HEK293T (cell line): Measurements from ENCODE around the gene POLG.

Experiments used
- CTCF ChIA-PET: fragments of 350-600 bp; formaldehyde crosslinking; extraction: SDS; loops from one replicate; lab custom pipeline; 2021; ENCODE audit warnings: antibody characterized with exemption, inconsistent platforms; lab: Yijun Ruan, JAX
- POLR2A ChIA-PET: fragments of 350-600 bp; formaldehyde crosslinking; extraction: SDS; loops from one replicate; lab custom pipeline; 2020; ENCODE audit warnings: antibody characterized with exemption, inconsistent platforms; lab: Yijun Ruan, JAX
- DNase-seq: peaks from one replicate; pipeline ENCODE4 v3.0.0; 2012; ENCODE audit warnings: mixed read lengths; ENCODE audit errors: extremely low spot score
- ARNT ChIP-seq: fragments of 450-650 bp; IDR thresholded peaks from 2 replicates; pipeline ENCODE4 v1.6.1; 2017; ENCODE audit warnings: mild to moderate bottlenecking
- BHLHE40 ChIP-seq: fragments of 450-650 bp; IDR thresholded peaks from 2 replicates; pipeline ENCODE4 v1.6.1; 2016; ENCODE audit warnings: mild to moderate bottlenecking, moderate library complexity, borderline replicate concordance
- CTBP1 ChIP-seq: fragments of 450-650 bp; IDR thresholded peaks from 2 replicates; pipeline ENCODE4 v1.6.1; 2016; ENCODE audit warnings: borderline replicate concordance
- ELF4 ChIP-seq: fragments of 450-650 bp; IDR thresholded peaks from 2 replicates; pipeline ENCODE4 v1.6.1; 2017; ENCODE audit warnings: antibody characterized with exemption
- FOXA1 ChIP-seq: fragments of 450-650 bp; IDR thresholded peaks from 2 replicates; pipeline ENCODE4 v1.6.1; 2016; ENCODE audit warnings: mild to moderate bottlenecking
- FOXK2 ChIP-seq: fragments of 450-650 bp; IDR thresholded peaks from 2 replicates; pipeline ENCODE4 v1.6.1; 2016; ENCODE audit warnings: mild to moderate bottlenecking
- FOXM1 ChIP-seq: fragments of 450-650 bp; IDR thresholded peaks from 2 replicates; pipeline ENCODE4 v1.6.1; 2017; ENCODE audit warnings: mild to moderate bottlenecking, borderline replicate concordance
- HDGF ChIP-seq: fragments of 450-650 bp; IDR thresholded peaks from 2 replicates; pipeline ENCODE4 v1.6.1; 2017; ENCODE audit warnings: antibody characterized with exemption, borderline replicate concordance
- L3MBTL2 ChIP-seq: fragments of 450-650 bp; conservative IDR thresholded peaks from 2 replicates; pipeline ENCODE4 v1.6.1; 2016; ENCODE audit warnings: mild to moderate bottlenecking
- LEF1 ChIP-seq: fragments of 450-650 bp; IDR thresholded peaks from 2 replicates; pipeline ENCODE4 v1.6.1; 2017; ENCODE audit warnings: mild to moderate bottlenecking, borderline replicate concordance
- NFRKB ChIP-seq: fragments of 450-650 bp; IDR thresholded peaks from 2 replicates; pipeline ENCODE4 v1.6.1; 2016; ENCODE audit warnings: mild to moderate bottlenecking, moderate library complexity
- SP1 ChIP-seq: fragments of 450-650 bp; IDR thresholded peaks from 2 replicates; pipeline ENCODE4 v1.6.1; 2017
- SUZ12 ChIP-seq: fragments of 450-650 bp; IDR thresholded peaks from 2 replicates; pipeline ENCODE4 v1.6.1; 2016; ENCODE audit warnings: mild to moderate bottlenecking
- TARDBP ChIP-seq: fragments of 450-650 bp; IDR thresholded peaks from 2 replicates; pipeline ENCODE4 v1.6.1; 2016
- ZNF384 ChIP-seq: fragments of 450-650 bp; IDR thresholded peaks from 2 replicates; pipeline ENCODE4 v1.6.1; 2016
- TF ChIP-seq, protein P1 (sequence below): fragments of 450-650 bp; IDR thresholded peaks from 2 replicates; pipeline ENCODE4 v1.6.1; 2016

The POLG gene

GRCh38 chr15:89349206-89349558 lies 14.6 kb upstream of the POLG start:
- TF ChIP-seq NFRKB (no peak), SP1 (no peak), BHLHE40 (no peak), HDGF (no peak), ZNF384 (no peak), L3MBTL2 (no peak), CTBP1 (no peak), FOXK2 (no peak), FOXM1 (no peak), LEF1 (no peak), ARNT (no peak), TARDBP (no peak), FOXA1 (no peak)
- TF ChIP-seq, protein P1, sequence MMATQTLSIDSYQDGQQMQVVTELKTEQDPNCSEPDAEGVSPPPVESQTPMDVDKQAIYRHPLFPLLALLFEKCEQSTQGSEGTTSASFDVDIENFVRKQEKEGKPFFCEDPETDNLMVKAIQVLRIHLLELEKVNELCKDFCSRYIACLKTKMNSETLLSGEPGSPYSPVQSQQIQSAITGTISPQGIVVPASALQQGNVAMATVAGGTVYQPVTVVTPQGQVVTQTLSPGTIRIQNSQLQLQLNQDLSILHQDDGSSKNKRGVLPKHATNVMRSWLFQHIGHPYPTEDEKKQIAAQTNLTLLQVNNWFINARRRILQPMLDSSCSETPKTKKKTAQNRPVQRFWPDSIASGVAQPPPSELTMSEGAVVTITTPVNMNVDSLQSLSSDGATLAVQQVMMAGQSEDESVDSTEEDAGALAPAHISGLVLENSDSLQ = no peak
- no peak for DNase-seq
- ChIA-PET POLR2A (no interaction called here), CTCF (interaction anchor here (0.9 to 1.2 kb wide), 2 partner anchors 9 to 81 kb away, joined by 3 to 4 read pairs; no protein-coding TSS in a partner anchor)

DNA sequence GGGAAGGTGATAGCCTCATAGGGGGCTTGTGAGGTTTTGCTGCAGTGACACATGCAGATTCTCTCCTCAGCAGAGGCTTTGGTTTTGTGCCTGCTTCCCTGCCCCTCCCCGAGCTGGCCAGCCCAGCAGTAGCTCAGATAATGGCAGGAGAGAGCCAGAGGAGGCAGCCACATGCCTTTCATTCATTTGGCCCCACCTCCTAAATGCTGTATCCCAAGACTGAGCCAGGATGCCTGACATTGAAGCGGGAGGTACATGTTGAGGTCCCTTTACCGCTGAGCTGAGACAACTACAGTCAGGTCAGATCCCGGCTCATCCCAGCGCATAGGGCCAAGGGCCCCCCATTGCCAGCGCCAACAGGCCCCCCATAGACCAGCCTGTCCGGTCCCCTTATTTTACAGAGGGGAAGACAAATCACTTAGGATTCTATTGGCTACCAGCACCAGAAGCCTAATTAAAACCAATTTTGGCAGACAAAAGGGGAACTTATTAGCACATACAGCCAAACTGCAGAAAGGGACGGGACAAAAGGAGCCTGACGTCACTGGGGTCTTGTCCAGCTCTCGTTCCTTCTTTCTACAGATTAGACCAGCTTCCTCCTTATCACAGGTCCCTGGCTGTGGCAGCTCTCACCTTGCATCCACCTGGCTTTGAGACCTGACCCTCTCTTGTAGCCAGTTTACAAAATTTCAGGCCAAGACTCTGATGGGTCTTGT lies 12.1 kb upstream of the POLG start:
- DNase-seq = no peak
- POLR2A ChIA-PET = interaction anchor here (0.8 to 1.4 kb wide), 3 partner anchors 11 to 228 kb away, joined by 3 to 6 read pairs (median 4); partner anchors contain the start of genes POLG and TICRR
- TF ChIP-seq FOXK2 = no peak
- TF ChIP-seq, protein P1 = no peak
- no peak for TF ChIP-seq NFRKB
- TF ChIP-seq FOXM1 = no peak
- TF ChIP-seq CTBP1 = no peak
- no peak for TF ChIP-seq TARDBP
- no peak for TF ChIP-seq SUZ12
- no peak for TF ChIP-seq L3MBTL2
- no peak for TF ChIP-seq LEF1
- TF ChIP-seq FOXA1 = no peak
- TF ChIP-seq ARNT = no peak
- no peak for TF ChIP-seq HDGF
- TF ChIP-seq SP1 = no peak
- TF ChIP-seq ZNF384 = no peak
- no peak for TF ChIP-seq ELF4
- CTCF ChIA-PET = interaction anchor here (1.0 to 2.2 kb wide), 3 partner anchors 10 to 53 kb away, joined by 4 to 16 read pairs (median 7); no protein-coding TSS in a partner anchor

DNA sequence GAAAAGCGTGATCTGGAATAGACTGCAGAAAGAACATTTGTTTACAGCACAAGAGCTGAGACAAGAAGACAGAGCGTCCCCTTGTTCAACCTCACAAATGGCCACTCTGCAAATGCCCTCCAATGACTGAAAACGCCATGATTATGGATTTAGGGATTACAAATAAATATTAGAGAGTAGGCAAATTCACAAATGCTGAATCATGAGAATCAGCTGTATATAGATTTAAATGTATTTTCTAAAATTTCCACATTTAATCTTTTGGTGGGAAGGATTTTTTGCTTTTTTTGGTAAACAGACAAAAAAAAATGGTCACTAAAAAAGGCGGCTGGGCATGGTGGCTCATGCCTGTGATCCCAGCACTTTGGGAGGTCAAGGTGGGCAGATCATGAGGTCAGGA lies 10.6 kb upstream of the POLG start:
- CTCF ChIA-PET = interaction anchor here (0.6 to 2.2 kb wide), 3 partner anchors 11 to 72 kb away, joined by 3 to 16 read pairs (median 7); no protein-coding TSS in a partner anchor
- POLR2A ChIA-PET = no interaction called here

DNA sequence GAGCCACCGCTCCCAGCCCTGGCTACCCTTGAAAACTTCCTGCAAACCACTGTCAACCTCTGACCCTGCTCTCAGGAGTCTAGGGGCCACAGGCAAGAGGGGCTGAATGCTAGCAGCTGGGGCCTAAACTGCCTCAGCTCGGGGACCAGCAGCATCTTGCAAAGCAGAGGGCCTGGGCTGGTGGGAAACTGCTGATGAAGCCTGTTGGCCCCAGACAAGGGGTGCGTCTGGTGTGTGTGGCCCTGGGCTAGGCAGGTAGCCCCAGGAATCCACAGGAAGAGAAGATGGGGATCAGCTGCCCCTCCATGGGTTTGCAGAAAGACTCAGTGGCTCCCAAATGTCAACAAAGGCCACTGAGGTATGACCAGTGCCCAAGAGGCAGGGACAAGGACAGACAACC lies 8.2 kb upstream of the POLG start:
- ChIA-PET POLR2A (interaction anchor here (1.9 kb wide), 1 partner anchor 9 kb away, joined by 6 read pairs; the partner anchor contains the start of gene POLG), CTCF (no interaction called here)
- TF ChIP-seq ARNT (no peak), TARDBP (no peak), SP1 (no peak), ZNF384 (no peak), SUZ12 (no peak), BHLHE40 (no peak), NFRKB (no peak), L3MBTL2 (no peak), FOXA1 (no peak), FOXM1 (no peak), LEF1 (no peak), CTBP1 (no peak), FOXK2 (no peak), ELF4 (no peak), HDGF (no peak)
- TF ChIP-seq, protein P1 = no peak
- DNase-seq = no peak

More for the DNA sequence above, 10.6 kb upstream of the POLG start:
- TF ChIP-seq NFRKB = no peak
- no peak for TF ChIP-seq LEF1
- no peak for TF ChIP-seq ZNF384
- no peak for TF ChIP-seq TARDBP
- TF ChIP-seq FOXM1 = no peak
- no peak for TF ChIP-seq L3MBTL2
- no peak for TF ChIP-seq HDGF
- no peak for TF ChIP-seq FOXA1
- no peak for TF ChIP-seq SP1
- no peak for TF ChIP-seq FOXK2
- TF ChIP-seq BHLHE40 = no peak
- TF ChIP-seq ELF4 = no peak
- DNase-seq = no peak

DNA sequence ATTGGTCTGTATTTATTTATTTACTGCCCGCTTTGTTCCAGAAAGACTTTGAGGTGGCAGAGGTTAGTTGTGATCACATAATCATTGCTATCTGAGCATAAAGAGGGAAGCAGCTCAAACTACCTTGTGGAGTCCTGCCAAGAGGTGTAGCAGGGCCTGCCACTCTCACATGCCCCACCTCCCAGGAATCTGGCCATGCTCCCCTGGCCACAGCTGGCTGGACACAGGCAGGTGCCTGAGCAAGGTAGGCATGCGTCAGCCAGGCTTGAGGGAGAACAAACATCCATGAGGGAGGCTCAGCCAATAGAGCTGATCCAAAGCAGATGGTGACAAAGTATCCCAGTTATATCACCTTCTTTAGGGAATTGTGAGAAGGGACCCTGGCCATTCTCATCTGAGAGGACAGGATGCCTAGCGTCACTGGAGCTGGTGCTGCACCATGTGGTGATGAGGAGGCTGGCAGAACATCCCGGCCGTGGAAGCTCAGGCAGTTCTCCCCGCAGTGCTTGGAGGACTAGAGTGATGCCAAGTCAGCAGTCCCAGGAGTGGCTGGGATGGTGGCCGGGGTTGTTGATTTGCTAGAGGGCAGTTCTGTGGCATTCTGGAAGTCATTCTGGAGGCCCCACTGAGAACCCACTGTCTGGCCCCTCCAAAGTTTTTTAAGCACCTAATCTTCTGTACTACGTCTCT lies 6.8 kb upstream of the POLG start:
- ChIA-PET POLR2A (no interaction called here), CTCF (interaction anchor here (1.2 kb wide), 1 partner anchor 89 kb away, joined by 4 read pairs; no protein-coding TSS in a partner anchor)
- TF ChIP-seq ARNT = no peak
- TF ChIP-seq HDGF = no peak
- no peak for TF ChIP-seq FOXK2
- TF ChIP-seq ELF4 = no peak
- TF ChIP-seq FOXM1 = no peak
- TF ChIP-seq L3MBTL2 = no peak
- no peak for TF ChIP-seq ZNF384
- TF ChIP-seq SUZ12 = no peak
- no peak for TF ChIP-seq FOXA1
- no peak for TF ChIP-seq NFRKB
- TF ChIP-seq BHLHE40 = no peak
- TF ChIP-seq, protein P1 = no peak
- no peak for DNase-seq
